Measurements from ENCODE around the gene TFCP2L1.

DNA sequence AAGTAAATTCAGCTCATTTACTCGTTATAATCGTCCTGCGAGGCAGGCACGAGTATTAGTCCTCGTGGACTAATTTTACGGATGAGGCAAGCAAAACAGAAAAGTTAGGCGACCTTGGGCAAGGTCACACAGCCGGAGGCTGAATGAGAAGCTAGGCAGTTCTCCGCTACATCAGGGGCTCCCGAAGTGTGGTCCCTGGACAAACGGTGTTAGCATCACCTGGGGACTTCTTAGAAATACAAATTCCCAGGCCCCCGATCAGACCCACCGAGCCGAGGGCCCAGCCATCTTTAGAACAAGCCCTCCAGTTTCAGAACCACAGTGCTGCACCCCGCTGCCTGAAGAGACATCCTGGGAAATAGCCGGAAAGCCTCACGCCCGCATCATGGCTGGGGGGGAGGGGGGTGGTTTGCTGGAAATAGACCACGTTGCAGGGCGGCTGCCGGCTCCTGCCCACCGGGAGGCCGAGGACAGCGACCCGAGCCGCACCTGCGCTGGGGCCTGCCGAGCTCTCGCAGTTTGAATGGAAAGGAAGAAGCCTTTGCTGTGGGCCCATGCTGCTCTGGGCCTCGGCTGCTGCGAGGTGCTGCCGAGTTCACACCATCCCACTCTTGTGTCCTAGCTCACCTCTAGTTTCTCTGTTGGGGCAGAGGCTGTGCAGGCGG is 72.2 kb downstream of the TFCP2L1 start:
- TF ChIP-seq, protein P1, sequence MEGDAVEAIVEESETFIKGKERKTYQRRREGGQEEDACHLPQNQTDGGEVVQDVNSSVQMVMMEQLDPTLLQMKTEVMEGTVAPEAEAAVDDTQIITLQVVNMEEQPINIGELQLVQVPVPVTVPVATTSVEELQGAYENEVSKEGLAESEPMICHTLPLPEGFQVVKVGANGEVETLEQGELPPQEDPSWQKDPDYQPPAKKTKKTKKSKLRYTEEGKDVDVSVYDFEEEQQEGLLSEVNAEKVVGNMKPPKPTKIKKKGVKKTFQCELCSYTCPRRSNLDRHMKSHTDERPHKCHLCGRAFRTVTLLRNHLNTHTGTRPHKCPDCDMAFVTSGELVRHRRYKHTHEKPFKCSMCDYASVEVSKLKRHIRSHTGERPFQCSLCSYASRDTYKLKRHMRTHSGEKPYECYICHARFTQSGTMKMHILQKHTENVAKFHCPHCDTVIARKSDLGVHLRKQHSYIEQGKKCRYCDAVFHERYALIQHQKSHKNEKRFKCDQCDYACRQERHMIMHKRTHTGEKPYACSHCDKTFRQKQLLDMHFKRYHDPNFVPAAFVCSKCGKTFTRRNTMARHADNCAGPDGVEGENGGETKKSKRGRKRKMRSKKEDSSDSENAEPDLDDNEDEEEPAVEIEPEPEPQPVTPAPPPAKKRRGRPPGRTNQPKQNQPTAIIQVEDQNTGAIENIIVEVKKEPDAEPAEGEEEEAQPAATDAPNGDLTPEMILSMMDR (IDR thresholded peaks at IDR 0.05) = no peak
- TF ChIP-seq POLR2A (IDR thresholded peaks at IDR 0.05) (no peak), EP300 (IDR thresholded peaks at IDR 0.05) (no peak)
